HG02884 (cell line): ENCODE measurements around the gene HPN.
"Not testable (repeated sequence)": the region's sequence is repeated elsewhere in the genome, so short reads cannot be mapped to it uniquely, and the experiment has no call there.

Experiments
- ATAC-seq: cut with Tn5 transposase; IDR thresholded peaks from one replicate; pipeline ENCODE4 v1.9.1; 2021; ENCODE audit warnings: mild to moderate bottlenecking, moderate library complexity; ENCODE audit not compliant: unreplicated experiment

HPN gene

GRCh38 chr19:35027009-35027408, 14.5 kb upstream of the HPN start:
- ATAC-seq: no peak

GRCh38 chr19:35027851-35028599, 13.5 kb upstream of the HPN start:
- no peak for ATAC-seq

DNA sequence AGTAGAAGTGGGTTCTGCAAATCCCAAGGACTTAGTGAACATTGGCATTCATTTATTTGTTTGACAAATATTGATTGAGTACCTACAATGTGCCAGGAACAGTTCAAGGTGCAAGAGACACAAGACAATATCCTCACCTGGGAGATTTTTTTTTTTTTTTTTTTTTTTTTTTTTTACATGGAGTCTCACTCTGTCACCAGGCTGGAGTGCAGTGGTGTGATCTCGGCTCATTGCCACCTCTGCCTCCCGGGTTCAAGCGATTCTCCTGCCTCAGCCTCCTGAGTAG, 13.0 kb upstream of the HPN start:
- ATAC-seq: not testable (repeated sequence)

GRCh38 chr19:35029275-35029736, 12.2 kb upstream of the HPN start:
- not testable (repeated sequence) for ATAC-seq

DNA sequence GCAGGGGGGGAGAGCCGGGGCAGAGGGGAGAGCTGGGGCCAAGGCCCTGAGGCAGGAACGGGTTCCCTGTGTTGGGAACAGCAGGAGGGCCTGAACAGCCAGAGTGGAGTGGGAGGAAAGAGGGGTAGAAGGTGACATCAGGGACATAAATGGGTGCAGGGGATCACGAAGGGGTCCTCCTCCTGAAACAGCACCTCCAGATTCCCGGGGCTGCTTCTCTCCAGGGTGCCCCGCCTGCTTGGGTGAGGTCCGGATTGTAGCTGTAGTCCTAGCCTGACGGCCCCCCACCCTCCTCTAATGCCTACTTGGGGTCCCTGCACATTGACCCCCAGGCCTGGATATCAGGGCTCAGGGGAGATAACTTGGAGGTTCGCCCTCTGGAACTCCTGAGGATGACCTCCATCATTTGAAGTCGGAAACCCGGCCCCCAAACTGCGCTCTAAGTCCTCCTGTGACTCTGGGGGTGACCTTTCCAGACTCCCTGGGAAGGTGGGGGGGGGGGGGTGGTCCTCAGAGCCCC, 11.7 kb upstream of the HPN start:
- ATAC-seq: no peak

GRCh38 chr19:35030257-35031071, 11.1 kb upstream of the HPN start, which contains the start of gene SCN1B:
TSS of gene SCN1B (plus strand) at chr19:35030470. CDS start at chr19:35030821, 351 bp downstream.
- ATAC-seq: no peak

GRCh38 chr19:35031072-35031881, 10.2 kb upstream of the HPN start:
- ATAC-seq: no peak

GRCh38 chr19:35032356-35032865, 9.1 kb upstream of the HPN start:
- no peak for ATAC-seq

DNA sequence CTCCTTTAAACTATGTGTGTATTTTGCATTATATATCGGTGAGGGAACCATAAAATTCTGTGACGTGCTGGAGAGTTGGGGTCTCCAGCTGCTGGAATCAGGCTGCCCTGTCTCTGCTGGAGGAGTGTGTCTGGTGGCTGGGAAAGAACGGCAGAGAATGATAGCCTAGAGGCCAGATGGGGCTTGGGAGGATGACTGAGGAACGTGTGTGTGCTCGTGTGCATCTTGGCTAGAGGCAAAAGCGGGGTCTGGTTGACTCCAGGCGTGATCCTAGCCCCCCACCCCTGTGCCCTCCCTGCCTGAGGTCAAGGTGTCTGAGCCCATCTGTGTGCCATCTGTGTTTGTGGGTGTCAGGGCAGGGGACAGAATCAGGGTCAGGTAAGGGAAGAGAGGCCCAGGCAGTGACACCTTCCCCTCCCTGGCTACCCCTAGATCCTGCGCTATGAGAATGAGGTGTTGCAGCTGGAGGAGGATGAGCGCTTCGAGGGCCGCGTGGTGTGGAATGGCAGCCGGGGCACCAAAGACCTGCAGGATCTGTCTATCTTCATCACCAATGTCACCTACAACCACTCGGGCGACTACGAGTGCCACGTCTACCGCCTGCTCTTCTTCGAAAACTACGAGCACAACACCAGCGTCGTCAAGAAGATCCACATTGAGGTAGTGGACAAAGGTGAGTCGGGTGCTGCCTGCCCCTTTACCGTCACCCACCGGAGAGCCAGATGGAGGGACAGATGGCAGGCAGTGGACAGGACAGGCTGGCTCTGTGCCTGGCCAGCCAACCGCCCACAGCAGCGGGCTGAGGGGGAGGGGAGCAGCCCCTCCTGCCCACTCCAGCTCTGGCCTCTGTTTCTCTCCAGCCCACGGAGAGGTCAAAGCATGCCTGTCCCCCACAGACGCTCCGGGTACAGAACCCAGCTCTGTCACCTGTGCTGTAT, 8.2 kb upstream of the HPN start:
- ATAC-seq: no peak

GRCh38 chr19:35034005-35034502, 7.5 kb upstream of the HPN start:
- ATAC-seq: no peak

DNA sequence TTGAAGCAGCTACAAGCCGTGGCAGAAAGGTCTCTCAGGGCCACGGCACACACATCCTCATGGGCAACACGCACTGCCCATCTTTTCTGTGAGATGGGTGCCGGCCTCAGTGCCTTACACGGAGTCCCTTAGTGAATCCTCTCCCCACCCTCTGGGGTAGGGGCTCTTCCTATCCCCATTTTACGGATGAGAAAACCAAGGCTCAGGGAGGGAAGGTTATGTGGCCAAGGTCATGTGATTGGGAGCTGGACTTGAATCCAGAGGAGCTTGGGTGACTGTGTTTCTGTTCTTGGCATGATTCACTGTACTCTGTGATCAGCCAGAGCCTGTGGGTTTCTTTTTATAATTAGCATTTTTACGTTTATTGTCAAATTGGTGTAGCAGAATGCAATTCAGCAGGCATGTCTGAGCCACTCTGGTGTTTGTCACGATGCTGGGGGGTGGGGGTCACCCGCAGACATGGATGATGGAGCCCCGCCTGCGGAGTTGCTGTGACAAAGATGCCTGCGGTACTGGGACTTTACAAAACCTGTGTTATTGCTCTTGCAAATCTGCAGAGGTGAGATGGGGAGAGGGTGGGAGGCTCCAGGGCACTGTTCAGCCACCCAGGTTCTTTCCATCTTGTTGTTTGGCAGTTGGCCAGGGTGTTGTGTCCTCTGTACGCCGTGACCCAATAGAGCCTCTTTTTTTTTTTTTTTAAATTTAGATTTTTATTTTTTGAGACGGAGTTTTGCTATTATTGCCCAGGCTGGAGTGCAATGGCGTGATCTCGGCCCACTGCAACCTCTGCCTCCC, 6.7 kb upstream of the HPN start:
- ATAC-seq: no peak

DNA sequence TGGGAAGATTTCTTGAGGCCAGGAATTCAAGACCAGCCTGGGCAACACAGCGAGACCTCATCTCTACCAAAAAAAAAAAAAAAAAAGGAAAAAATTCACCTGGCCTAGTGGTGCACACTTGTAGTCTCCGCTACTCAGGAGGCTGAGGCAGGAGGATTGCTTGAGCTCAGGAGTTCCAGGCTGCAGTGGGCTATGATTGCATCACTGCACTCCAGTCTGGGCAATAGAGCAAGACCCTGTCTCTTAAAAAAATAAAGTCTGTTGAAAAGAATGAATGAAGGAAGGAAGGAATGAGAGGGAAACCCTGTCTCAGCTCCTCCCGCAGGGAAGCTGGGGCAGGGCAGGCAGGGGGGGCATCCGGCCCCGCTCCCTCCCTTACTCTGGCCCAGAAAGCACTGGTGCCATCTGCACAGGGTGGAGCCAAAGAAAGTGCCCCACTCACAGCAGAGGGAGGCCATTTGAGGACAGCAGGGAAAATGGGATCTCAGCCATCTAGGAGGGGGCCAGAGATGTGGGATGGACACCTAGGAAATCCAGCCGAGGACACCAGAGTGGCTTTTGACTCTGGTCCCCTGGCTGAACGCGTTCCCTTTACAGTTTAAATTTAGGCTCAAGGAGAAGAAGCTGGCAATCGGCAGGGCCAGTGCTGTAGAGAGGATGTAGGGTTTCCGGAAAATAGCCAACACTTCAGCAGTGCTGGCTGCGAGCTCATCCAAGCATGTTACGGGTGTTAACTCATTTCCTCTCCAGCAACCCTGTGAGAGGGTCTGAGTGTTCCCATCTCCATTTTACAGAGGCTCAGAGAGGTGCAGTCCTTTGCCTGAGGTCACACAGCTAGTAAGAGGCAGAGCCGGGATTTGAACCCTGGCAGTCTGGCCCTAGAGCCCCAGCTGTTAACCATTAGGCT, 3.6 kb upstream of the HPN start:
- ATAC-seq: no peak

GRCh38 chr19:35038623-35039512, 2.7 kb upstream of the HPN start:
- no peak for ATAC-seq

DNA sequence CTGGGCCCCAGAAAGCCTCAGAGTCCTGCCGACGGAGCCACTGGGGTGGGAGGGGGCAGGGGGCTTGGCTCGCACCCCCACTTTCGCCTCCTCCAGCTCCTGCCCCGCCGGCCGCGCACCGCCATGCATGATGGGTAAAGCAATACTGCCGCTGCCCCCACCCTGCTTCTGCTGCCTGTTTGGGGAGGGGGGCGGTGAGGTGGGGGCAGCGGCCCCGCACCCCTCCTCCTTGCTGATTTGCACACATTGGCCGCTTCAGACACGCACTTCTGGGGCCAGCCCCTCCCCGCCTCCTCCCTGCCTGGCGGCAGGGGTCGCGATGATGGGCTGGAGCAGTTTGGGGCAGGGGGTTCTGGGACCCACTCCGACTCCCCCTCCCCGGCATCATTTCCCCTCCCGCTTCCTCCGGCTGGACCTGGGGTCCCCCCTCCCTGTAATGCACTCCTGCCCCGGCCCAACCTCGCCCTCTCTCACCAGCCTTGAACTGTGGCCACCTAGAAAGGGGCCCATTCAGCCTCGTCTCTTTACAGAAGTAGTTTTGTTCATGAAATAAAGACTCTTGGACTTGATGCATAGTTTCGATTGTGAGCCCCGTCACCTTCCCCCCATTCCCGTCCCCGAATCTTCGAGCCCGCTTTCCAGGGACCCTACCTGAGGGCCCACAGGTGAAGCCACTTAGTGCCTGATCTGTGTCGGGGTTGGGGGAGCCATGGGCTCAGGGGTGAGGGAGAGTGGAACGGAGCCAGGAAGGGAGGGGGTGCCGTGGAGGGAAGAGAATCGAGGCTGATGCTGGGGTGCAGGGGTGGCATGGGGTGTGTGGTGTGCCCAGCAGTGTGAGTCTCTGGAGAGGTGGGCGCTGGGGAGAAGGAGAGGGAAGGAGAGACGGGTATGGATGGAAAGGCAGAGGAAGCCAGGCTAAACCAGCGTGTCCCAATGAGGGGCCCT, 1.4 kb upstream of the HPN start:
- ATAC-seq: no peak

GRCh38 chr19:35040826-35041547, 534 bp upstream of the HPN start:
- no peak for ATAC-seq
